Right atrium auricular region (tissue), 2 donors: ENCODE measurements around the gene CLMP. TPM values are rescaled to one million over a fixed set of nuclear protein-coding genes. Genes with fewer than 3 reads are reported as not detected.

Experiments
- DNase-seq: peaks from one replicate; pipeline ENCODE4 v3.0.0-alpha.2; 2019; ENCODE audit warnings: low spot score
- H3K27ac ChIP-seq, 2 donors: fragments of 200-600 bp; sonication (generic); 1 replicate in 1 of 2; 2 replicates in 1 of 2; pipeline ENCODE4 v1.5.1; 2016 to 2019
- H3K27me3 ChIP-seq, 2 donors: fragments of 200-600 bp; sonication (generic); one replicate each; pipeline versions ENCODE4 v1.5.1 to v1.6.0; 2017 to 2019
- H3K36me3 ChIP-seq: fragments of 200-600 bp; sonication (generic); one replicate; pipeline ENCODE4 v1.5.1; 2016
- H3K4me1 ChIP-seq, 2 donors: fragments of 200-600 bp; sonication (generic); one replicate each; pipeline versions ENCODE4 v1.5.1 to v1.6.0; 2017 to 2019
- H3K4me3 ChIP-seq, 2 donors: fragments of 200-600 bp; sonication (generic); 1 replicate in 1 of 2; 2 replicates in 1 of 2; pipeline ENCODE4 v1.5.1; 2017 to 2019; ENCODE audit warnings: mild to moderate bottlenecking in 1 of 2, moderate library complexity in 1 of 2
- H3K9me3 ChIP-seq, 2 donors: fragments of 200-600 bp; sonication (generic); one replicate each; pipeline ENCODE4 v1.5.1; 2019
- CTCF ChIP-seq, 2 donors: fragments of 200-600 bp; sonication (generic); IDR thresholded peaks; one replicate each; pipeline ENCODE4 v1.5.1; 2019; ENCODE audit warnings: antibody characterized with exemption in 2 of 2
- total RNA-seq, 2 donors: library from RNA; depleted of rRNA; stranded (reverse); fragments of >200 nt; gene quantifications; one replicate each; pipeline ENCODE4 v1.1.0, GENCODE V29; 2016

The CLMP gene
- total RNA-seq, 2 donors from 2014 or later: 8.4 to 34.3 TPM

GRCh38 chr11:123181075-123181474, 14.0 kb downstream of the CLMP start:
- H3K4me3 ChIP-seq: no peak overlapping the region
- no peaks in the 10 kb centered on the region for H3K27me3 ChIP-seq
- DNase-seq: no peak
- H3K4me1 ChIP-seq: peaks cover 0 to 4% of the 10 kb centered on the region in 2 donors
- no peaks in the 10 kb centered on the region for H3K9me3 ChIP-seq
- TF ChIP-seq CTCF (IDR thresholded peaks at IDR 0.05): no peak
- H3K27ac ChIP-seq: no peak overlapping the region
- H3K36me3 ChIP-seq: no peaks in the 10 kb centered on the region

GRCh38 chr11:123180574-123180973, 14.5 kb downstream of the CLMP start:
- DNase-seq: no peak
- Histone ChIP-seq H3K27ac (no peak overlapping the region), H3K27me3 (no peaks in the 10 kb centered on the region), H3K4me3 (no peak overlapping the region), H3K36me3 (no peaks in the 10 kb centered on the region), H3K9me3 (no peaks in the 10 kb centered on the region), H3K4me1 (peaks cover 0 to 9% of the 10 kb centered on the region in 2 donors)
- TF ChIP-seq CTCF (IDR thresholded peaks at IDR 0.05): no peak

- DNase-seq: no peak
- no peak for TF ChIP-seq CTCF (IDR thresholded peaks at IDR 0.05)
- Histone ChIP-seq H3K9me3 (no peaks in the 10 kb centered on the region), H3K27ac (no peak overlapping the region), H3K4me1 (peaks cover 0 to 13% of the 10 kb centered on the region in 2 donors), H3K27me3 (no peaks in the 10 kb centered on the region), H3K4me3 (no peak overlapping the region), H3K36me3 (no peaks in the 10 kb centered on the region)
Observed at GRCh38 chr11:123180166-123180565, 14.9 kb downstream of the CLMP start.

- Histone ChIP-seq H3K27ac (no peak overlapping the region), H3K36me3 (no peaks in the 10 kb centered on the region), H3K4me1 (peaks cover 0 to 19% of the 10 kb centered on the region in 2 donors), H3K27me3 (no peaks in the 10 kb centered on the region), H3K4me3 (no peak overlapping the region), H3K9me3 (no peaks in the 10 kb centered on the region)
- no peak for TF ChIP-seq CTCF (IDR thresholded peaks at IDR 0.05)
- DNase-seq: no peak
Observed at GRCh38 chr11:123179586-123179985, 15.5 kb downstream of the CLMP start.

- no peaks in the 10 kb centered on the region for H3K9me3 ChIP-seq
- H3K27me3 ChIP-seq: no peaks in the 10 kb centered on the region
- no peak for DNase-seq
- TF ChIP-seq CTCF (IDR thresholded peaks at IDR 0.05): no peak
- H3K36me3 ChIP-seq: no peaks in the 10 kb centered on the region
- no peak overlapping the region for H3K4me3 ChIP-seq
- H3K27ac ChIP-seq: no peak overlapping the region
- H3K4me1 ChIP-seq: peaks cover 0 to 22% of the 10 kb centered on the region in 2 donors
Observed at GRCh38 chr11:123178186-123178585, 16.9 kb downstream of the CLMP start.

GRCh38 chr11:123176785-123177184, 18.3 kb downstream of the CLMP start:
- no peaks in the 10 kb centered on the region for H3K36me3 ChIP-seq
- no peaks in the 10 kb centered on the region for H3K27me3 ChIP-seq
- TF ChIP-seq CTCF (IDR thresholded peaks at IDR 0.05): no peak
- H3K4me3 ChIP-seq: no peak overlapping the region
- H3K27ac ChIP-seq: no peak overlapping the region
- H3K9me3 ChIP-seq: no peaks in the 10 kb centered on the region
- DNase-seq: no peak
- H3K4me1 ChIP-seq: peaks cover 0 to 22% of the 10 kb centered on the region in 2 donors
